ENCODE data around the gene ZNF260.

The ZNF260 gene

GRCh38 chr19:36526581-36526980 is 1.5 kb downstream of the ZNF260 start:
- in situ Hi-C loops (cut with MboI; ENCODE audit: low sequenced_read_pairs, unreplicated experiment): no loop called here
- no peak for TF ChIP-seq CTCF (IDR thresholded peaks at IDR 0.05; ENCODE audit: borderline replicate concordance, control extremely low read depth, extremely low read depth, insufficient read depth, missing control alignments)
- no peak for DNase-seq (ENCODE audit: low spot score)

- DNase-seq (ENCODE audit: low spot score): no peak
- in situ Hi-C loops (cut with MboI; ENCODE audit: low sequenced_read_pairs, unreplicated experiment): no loop called here
- TF ChIP-seq CTCF (IDR thresholded peaks at IDR 0.05; ENCODE audit: borderline replicate concordance, control extremely low read depth, extremely low read depth, insufficient read depth, missing control alignments): no peak
Measured at GRCh38 chr19:36524617-36525016, 3.5 kb downstream of the ZNF260 start.

- in situ Hi-C loops (cut with MboI; ENCODE audit: low sequenced_read_pairs, unreplicated experiment): no loop called here
Measured at GRCh38 chr19:36514012-36514612, 14.0 kb downstream of the ZNF260 start.

GRCh38 chr19:36508325-36508724 is 19.7 kb downstream of the ZNF260 start:
- DNase-seq (ENCODE audit: low spot score): no peak
- in situ Hi-C loops (cut with MboI; ENCODE audit: low sequenced_read_pairs, unreplicated experiment): no loop called here
- TF ChIP-seq CTCF (IDR thresholded peaks at IDR 0.05; ENCODE audit: borderline replicate concordance, control extremely low read depth, extremely low read depth, insufficient read depth, missing control alignments): no peak

More at GRCh38 chr19:36514012-36514612, 14.0 kb downstream of the ZNF260 start:
- TF ChIP-seq CTCF (IDR thresholded peaks at IDR 0.05; ENCODE audit: borderline replicate concordance, control extremely low read depth, extremely low read depth, insufficient read depth, missing control alignments): no peak
- DNase-seq (ENCODE audit: low spot score): no peak

GRCh38 chr19:36501973-36502372 is 26.1 kb downstream of the ZNF260 start:
- TF ChIP-seq CTCF (IDR thresholded peaks at IDR 0.05; ENCODE audit: borderline replicate concordance, control extremely low read depth, extremely low read depth, insufficient read depth, missing control alignments): no peak
- no peak for DNase-seq (ENCODE audit: low spot score)
- in situ Hi-C loops (cut with MboI; ENCODE audit: low sequenced_read_pairs, unreplicated experiment): no loop called here

GRCh38 chr19:36497001-36497400 is 31.1 kb downstream of the ZNF260 start:
- DNase-seq (ENCODE audit: low spot score): no peak
- in situ Hi-C loops (cut with MboI; ENCODE audit: low sequenced_read_pairs, unreplicated experiment): loop anchor here (25.0 kb wide), 1 partner anchor 285 kb away; the partner anchor contains the start of genes ZNF146 and ZNF565
- no peak for TF ChIP-seq CTCF (IDR thresholded peaks at IDR 0.05; ENCODE audit: borderline replicate concordance, control extremely low read depth, extremely low read depth, insufficient read depth, missing control alignments)

Measured in GM13976 (cell line).